HFF-Myc (cell line): Measurements from ENCODE around the gene ELL3.
A peak's percentile ranks its signal among the peaks of the same experiment; 100 is the strongest.

Experiments
- DNase-seq: peaks from one replicate; pipeline ENCODE4 v3.0.0-alpha.2; 2011; ENCODE audit warnings: low read depth; ENCODE audit errors: extremely low read depth
- H3K4me3 ChIP-seq: replicated peaks from 2 replicates; pipeline ENCODE4 v1.5.1; 2011; ENCODE audit warnings: low read depth, mild to moderate bottlenecking, control low read depth, low read length
- TF ChIP-seq, protein P1 (sequence below): IDR thresholded peaks from 2 replicates; pipeline ENCODE4 v1.5.1; 2012; ENCODE audit warnings: mild to moderate bottlenecking, low read depth, low read length, control low read depth; ENCODE audit errors: missing control alignments

ELL3 gene

DNA sequence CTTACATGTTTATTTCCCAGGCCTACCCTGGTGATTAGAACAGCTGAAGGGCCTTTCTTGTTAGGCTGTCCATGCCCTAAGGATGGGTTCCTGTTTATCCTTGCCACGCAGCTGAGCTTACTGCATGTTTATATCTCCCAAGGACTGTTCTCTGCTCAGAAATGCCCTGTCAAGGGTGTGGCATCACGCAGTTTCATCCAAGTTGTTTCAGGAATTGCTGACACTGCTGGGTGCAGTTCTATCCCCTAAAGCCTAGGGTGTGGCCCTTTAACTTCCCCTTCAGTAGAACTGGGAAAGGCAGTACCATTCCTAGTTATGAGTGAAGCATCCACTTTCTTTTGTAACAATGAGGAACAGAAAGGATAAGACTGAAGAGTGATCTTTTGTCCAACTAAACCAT is 5.0 kb downstream of the ELL3 start:
- no peak for DNase-seq
- no peak overlapping the region for H3K4me3 ChIP-seq
- TF ChIP-seq, protein P1, sequence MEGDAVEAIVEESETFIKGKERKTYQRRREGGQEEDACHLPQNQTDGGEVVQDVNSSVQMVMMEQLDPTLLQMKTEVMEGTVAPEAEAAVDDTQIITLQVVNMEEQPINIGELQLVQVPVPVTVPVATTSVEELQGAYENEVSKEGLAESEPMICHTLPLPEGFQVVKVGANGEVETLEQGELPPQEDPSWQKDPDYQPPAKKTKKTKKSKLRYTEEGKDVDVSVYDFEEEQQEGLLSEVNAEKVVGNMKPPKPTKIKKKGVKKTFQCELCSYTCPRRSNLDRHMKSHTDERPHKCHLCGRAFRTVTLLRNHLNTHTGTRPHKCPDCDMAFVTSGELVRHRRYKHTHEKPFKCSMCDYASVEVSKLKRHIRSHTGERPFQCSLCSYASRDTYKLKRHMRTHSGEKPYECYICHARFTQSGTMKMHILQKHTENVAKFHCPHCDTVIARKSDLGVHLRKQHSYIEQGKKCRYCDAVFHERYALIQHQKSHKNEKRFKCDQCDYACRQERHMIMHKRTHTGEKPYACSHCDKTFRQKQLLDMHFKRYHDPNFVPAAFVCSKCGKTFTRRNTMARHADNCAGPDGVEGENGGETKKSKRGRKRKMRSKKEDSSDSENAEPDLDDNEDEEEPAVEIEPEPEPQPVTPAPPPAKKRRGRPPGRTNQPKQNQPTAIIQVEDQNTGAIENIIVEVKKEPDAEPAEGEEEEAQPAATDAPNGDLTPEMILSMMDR = no peak

- no peak overlapping the region for H3K4me3 ChIP-seq
- TF ChIP-seq, protein P1 = peak; percentile 87
- peak; percentile 35 for DNase-seq
Measured at GRCh38 chr15:43769584-43770228, 7.1 kb downstream of the ELL3 start.

DNA sequence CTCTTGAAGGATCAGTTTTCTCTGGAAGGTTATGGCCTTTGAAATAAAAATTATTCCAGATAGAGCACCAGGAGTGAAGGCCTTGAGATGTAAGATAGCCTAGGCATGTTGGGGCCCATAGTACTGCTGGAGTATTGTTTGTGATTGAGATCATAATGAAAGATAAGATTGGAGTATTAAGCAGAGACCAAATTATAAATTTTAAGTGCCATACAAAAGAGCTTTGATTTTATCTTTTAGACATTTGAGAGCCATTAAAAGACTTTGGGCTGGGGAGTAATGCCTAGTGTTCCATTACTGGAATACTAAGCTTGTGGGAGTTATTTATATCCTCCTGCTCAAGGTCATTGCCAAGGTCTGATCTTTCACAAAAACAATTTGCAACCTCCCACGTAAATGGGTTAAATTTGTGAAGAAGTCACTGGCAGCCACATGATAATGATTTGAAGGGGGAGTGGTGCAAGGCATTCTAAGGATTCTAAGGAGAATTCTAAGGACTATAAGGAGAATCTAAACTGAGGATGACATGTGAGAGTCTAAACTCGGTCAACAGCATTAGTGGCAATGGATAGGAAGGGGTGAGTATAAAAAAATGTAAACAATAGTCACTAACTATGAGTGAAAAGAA is 12.8 kb downstream of the ELL3 start:
- no peak for DNase-seq
- H3K4me3 ChIP-seq = no peak overlapping the region
- TF ChIP-seq, protein P1 = no peak

DNA sequence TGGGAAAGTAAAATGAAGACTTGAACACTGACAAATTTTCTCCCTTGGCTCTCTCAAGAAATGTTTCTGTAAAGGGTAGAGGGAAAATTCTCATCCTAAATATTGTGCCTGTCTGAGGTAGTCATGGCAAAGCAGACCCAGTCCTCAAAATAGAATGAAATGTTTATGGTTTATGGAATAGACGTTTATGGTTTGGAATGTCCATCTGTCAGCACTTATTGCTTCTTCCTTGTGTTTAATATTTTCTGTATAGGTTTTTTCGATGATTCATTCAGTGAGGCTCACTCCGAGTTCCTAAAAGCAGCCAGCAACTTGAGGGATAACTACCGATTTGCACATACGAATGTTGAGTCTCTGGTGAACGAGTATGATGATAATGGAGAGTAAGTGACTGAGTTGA is 13.9 kb downstream of the ELL3 start:
- H3K4me3 ChIP-seq = no peak overlapping the region
- no peak for DNase-seq
- TF ChIP-seq, protein P1 = no peak

GRCh38 chr15:43751885-43752284 is 24.9 kb downstream of the ELL3 start:
- TF ChIP-seq, protein P1 = no peak
- H3K4me3 ChIP-seq = no peak overlapping the region
- no peak for DNase-seq

- H3K4me3 ChIP-seq = 0 out of 2 replicates have a peak overlapping the region, but pooled peaks have one; percentile 17
- TF ChIP-seq, protein P1 = no peak
- no peak for DNase-seq
Measured at GRCh38 chr15:43749690-43750345, 26.9 kb downstream of the ELL3 start.
